Measurements from ENCODE around the gene DLL4. TPM values are rescaled to one million over a fixed set of nuclear protein-coding genes. Genes with fewer than 3 reads are reported as not detected.

The DLL4 gene
- polyA plus RNA-seq, 1 donor from 2014 or later, result 2.2 TPM

GRCh38 chr15:40911141-40911540 lies 18.0 kb upstream of the DLL4 start:
- Histone ChIP-seq H3K9me2 (ENCODE audit: insufficient read depth, low read length) (no peaks in the 10 kb centered on the region), H3K9me3 (ENCODE audit: low read length) (no peaks in the 10 kb centered on the region), H2AFZ (ENCODE audit: low read depth, low read length) (no peak overlapping the region), H3K79me2 (replicated peaks; ENCODE audit: insufficient read depth, low read length) (no peaks in the 10 kb centered on the region), H3K27me3 (ENCODE audit: insufficient read depth, low read depth, low read length) (no peaks in the 10 kb centered on the region), H3K36me3 (ENCODE audit: insufficient read depth, low read length) (no peaks in the 10 kb centered on the region), H3K9ac (ENCODE audit: low read length) (no peak overlapping the region), H3K4me3 (ENCODE audit: low read length) (no peak overlapping the region), H3F3A (ENCODE audit: insufficient read depth, low read length, poor library complexity, severe bottlenecking) (no peaks in the 10 kb centered on the region), H3K27ac (ENCODE audit: low read length) (no peak overlapping the region), H3K4me2 (ENCODE audit: low read length) (no peak overlapping the region), H4K20me1 (ENCODE audit: insufficient read depth) (no peaks in the 10 kb centered on the region)
- no peak for TF ChIP-seq SMC3 (conservative IDR thresholded peaks at IDR 0.05; ENCODE audit: poor library complexity)
- TF ChIP-seq, protein P1, sequence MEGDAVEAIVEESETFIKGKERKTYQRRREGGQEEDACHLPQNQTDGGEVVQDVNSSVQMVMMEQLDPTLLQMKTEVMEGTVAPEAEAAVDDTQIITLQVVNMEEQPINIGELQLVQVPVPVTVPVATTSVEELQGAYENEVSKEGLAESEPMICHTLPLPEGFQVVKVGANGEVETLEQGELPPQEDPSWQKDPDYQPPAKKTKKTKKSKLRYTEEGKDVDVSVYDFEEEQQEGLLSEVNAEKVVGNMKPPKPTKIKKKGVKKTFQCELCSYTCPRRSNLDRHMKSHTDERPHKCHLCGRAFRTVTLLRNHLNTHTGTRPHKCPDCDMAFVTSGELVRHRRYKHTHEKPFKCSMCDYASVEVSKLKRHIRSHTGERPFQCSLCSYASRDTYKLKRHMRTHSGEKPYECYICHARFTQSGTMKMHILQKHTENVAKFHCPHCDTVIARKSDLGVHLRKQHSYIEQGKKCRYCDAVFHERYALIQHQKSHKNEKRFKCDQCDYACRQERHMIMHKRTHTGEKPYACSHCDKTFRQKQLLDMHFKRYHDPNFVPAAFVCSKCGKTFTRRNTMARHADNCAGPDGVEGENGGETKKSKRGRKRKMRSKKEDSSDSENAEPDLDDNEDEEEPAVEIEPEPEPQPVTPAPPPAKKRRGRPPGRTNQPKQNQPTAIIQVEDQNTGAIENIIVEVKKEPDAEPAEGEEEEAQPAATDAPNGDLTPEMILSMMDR (IDR thresholded peaks at IDR 0.05; ENCODE audit: poor library complexity, severe bottlenecking), result no peak
- no peak for TF ChIP-seq POLR2AphosphoS5 (IDR thresholded peaks at IDR 0.05)
- TF ChIP-seq MXI1 (conservative IDR thresholded peaks at IDR 0.05; ENCODE audit: poor library complexity, severe bottlenecking), result no peak
- TF ChIP-seq, protein P2, sequence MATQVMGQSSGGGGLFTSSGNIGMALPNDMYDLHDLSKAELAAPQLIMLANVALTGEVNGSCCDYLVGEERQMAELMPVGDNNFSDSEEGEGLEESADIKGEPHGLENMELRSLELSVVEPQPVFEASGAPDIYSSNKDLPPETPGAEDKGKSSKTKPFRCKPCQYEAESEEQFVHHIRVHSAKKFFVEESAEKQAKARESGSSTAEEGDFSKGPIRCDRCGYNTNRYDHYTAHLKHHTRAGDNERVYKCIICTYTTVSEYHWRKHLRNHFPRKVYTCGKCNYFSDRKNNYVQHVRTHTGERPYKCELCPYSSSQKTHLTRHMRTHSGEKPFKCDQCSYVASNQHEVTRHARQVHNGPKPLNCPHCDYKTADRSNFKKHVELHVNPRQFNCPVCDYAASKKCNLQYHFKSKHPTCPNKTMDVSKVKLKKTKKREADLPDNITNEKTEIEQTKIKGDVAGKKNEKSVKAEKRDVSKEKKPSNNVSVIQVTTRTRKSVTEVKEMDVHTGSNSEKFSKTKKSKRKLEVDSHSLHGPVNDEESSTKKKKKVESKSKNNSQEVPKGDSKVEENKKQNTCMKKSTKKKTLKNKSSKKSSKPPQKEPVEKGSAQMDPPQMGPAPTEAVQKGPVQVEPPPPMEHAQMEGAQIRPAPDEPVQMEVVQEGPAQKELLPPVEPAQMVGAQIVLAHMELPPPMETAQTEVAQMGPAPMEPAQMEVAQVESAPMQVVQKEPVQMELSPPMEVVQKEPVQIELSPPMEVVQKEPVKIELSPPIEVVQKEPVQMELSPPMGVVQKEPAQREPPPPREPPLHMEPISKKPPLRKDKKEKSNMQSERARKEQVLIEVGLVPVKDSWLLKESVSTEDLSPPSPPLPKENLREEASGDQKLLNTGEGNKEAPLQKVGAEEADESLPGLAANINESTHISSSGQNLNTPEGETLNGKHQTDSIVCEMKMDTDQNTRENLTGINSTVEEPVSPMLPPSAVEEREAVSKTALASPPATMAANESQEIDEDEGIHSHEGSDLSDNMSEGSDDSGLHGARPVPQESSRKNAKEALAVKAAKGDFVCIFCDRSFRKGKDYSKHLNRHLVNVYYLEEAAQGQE (IDR thresholded peaks at IDR 0.05; ENCODE audit: borderline replicate concordance), result no peak
- TF ChIP-seq TAF1 (IDR thresholded peaks at IDR 0.05; ENCODE audit: low read depth), result no peak
- TF ChIP-seq RAD21 (conservative IDR thresholded peaks at IDR 0.05), result no peak
- no peak for TF ChIP-seq EZH2 (IDR thresholded peaks at IDR 0.05; ENCODE audit: borderline replicate concordance, insufficient read depth, low read length, poor library complexity, severe bottlenecking)
- TF ChIP-seq EP300 (conservative IDR thresholded peaks at IDR 0.05; ENCODE audit: poor library complexity, severe bottlenecking), result no peak

- Histone ChIP-seq H3K27me3 (ENCODE audit: insufficient read depth, low read depth, low read length) (no peaks in the 10 kb centered on the region), H3K9me3 (ENCODE audit: low read length) (no peaks in the 10 kb centered on the region), H3K27ac (ENCODE audit: low read length) (no peak overlapping the region), H3K36me3 (ENCODE audit: insufficient read depth, low read length) (no peaks in the 10 kb centered on the region), H4K20me1 (ENCODE audit: insufficient read depth) (no peaks in the 10 kb centered on the region), H3K4me3 (ENCODE audit: low read length) (no peak overlapping the region), H3F3A (ENCODE audit: insufficient read depth, low read length, poor library complexity, severe bottlenecking) (no peaks in the 10 kb centered on the region), H2AFZ (ENCODE audit: low read depth, low read length) (no peak overlapping the region), H3K9me2 (ENCODE audit: insufficient read depth, low read length) (no peaks in the 10 kb centered on the region), H3K4me2 (ENCODE audit: low read length) (no peak overlapping the region), H3K79me2 (replicated peaks; ENCODE audit: insufficient read depth, low read length) (no peaks in the 10 kb centered on the region), H3K9ac (ENCODE audit: low read length) (no peak overlapping the region)
- TF ChIP-seq MXI1 (conservative IDR thresholded peaks at IDR 0.05; ENCODE audit: poor library complexity, severe bottlenecking) (no peak), EP300 (conservative IDR thresholded peaks at IDR 0.05; ENCODE audit: poor library complexity, severe bottlenecking) (no peak), RAD21 (conservative IDR thresholded peaks at IDR 0.05) (no peak), POLR2AphosphoS5 (IDR thresholded peaks at IDR 0.05) (no peak), SMC3 (conservative IDR thresholded peaks at IDR 0.05; ENCODE audit: poor library complexity) (no peak), EZH2 (IDR thresholded peaks at IDR 0.05; ENCODE audit: borderline replicate concordance, insufficient read depth, low read length, poor library complexity, severe bottlenecking) (no peak), TAF1 (IDR thresholded peaks at IDR 0.05; ENCODE audit: low read depth) (no peak)
- TF ChIP-seq, protein P2 (IDR thresholded peaks at IDR 0.05; ENCODE audit: borderline replicate concordance), result no peak
- TF ChIP-seq, protein P1 (IDR thresholded peaks at IDR 0.05; ENCODE audit: poor library complexity, severe bottlenecking), result no peak
Measured at GRCh38 chr15:40911693-40912092, 17.4 kb upstream of the DLL4 start.

Data from neural cell (in vitro differentiated cells).